D721Med (cell line): ENCODE data around the gene PITPNC1.

Experiments
- DNase-seq: peaks from one replicate; pipeline ENCODE4 v3.0.0; 2011; ENCODE audit warnings: low spot score; ENCODE audit not compliant: insufficient read length
- FAIRE-seq: peaks from 2 replicates; lab custom pipeline; 2011; peaks lifted over from hg19 to GRCh38; lab: Jason Lieb, UNC
- CTCF ChIP-seq: IDR thresholded peaks from 2 replicates; pipeline ENCODE4 v1.5.1; 2012; ENCODE audit warnings: mild to moderate bottlenecking, control low read depth; ENCODE audit not compliant: insufficient read depth; ENCODE audit errors: missing control alignments

The PITPNC1 gene

GRCh38 chr17:67658265-67658664 lies 281.2 kb downstream of the PITPNC1 start:
- no peak for FAIRE-seq
- TF ChIP-seq CTCF: no peak

GRCh38 chr17:67659028-67659427 lies 281.9 kb downstream of the PITPNC1 start:
- DNase-seq (no peak), FAIRE-seq (no peak)
- TF ChIP-seq CTCF: no peak

More at GRCh38 chr17:67658265-67658664, 281.2 kb downstream of the PITPNC1 start:
- no peak for DNase-seq

GRCh38 chr17:67662712-67663111 lies 285.6 kb downstream of the PITPNC1 start:
- no peak for TF ChIP-seq CTCF
- FAIRE-seq: no peak
- no peak for DNase-seq

- peak; percentile 2 for TF ChIP-seq CTCF
- FAIRE-seq: no peak
Measured at GRCh38 chr17:67663457-67663856, 286.4 kb downstream of the PITPNC1 start.

GRCh38 chr17:67666028-67666427 lies 288.9 kb downstream of the PITPNC1 start:
- no peak for TF ChIP-seq CTCF
- FAIRE-seq: no peak

More at GRCh38 chr17:67663457-67663856, 286.4 kb downstream of the PITPNC1 start:
- no peak for DNase-seq

GRCh38 chr17:67666710-67667109 lies 289.6 kb downstream of the PITPNC1 start:
- no peak for FAIRE-seq
- TF ChIP-seq CTCF: no peak
- no peak for DNase-seq

More at GRCh38 chr17:67666028-67666427, 288.9 kb downstream of the PITPNC1 start:
- no peak for DNase-seq

GRCh38 chr17:67671493-67671892 lies 294.4 kb downstream of the PITPNC1 start:
- no peak for TF ChIP-seq CTCF
- FAIRE-seq (no peak), DNase-seq (no peak)
